Endodermal cell (in vitro differentiated cells): Measurements from ENCODE around the gene OPCML. TPM values are rescaled to one million over a fixed set of nuclear protein-coding genes. Genes with fewer than 3 reads are reported as not detected.
A peak's percentile ranks its signal among the peaks of the same experiment; 100 is the strongest.

Source experiments
- DNase-seq: peaks from one replicate; pipeline ENCODE4 v3.0.0-alpha.2; 2017
- H3K27ac ChIP-seq: 2 replicates; pipeline ENCODE4 v1.5.1; 2013; ENCODE audit warnings: mild to moderate bottlenecking, low read depth, low read length, moderate library complexity
- H3K27me3 ChIP-seq: 2 replicates; pipeline ENCODE4 v1.6.1; 2013; ENCODE audit warnings: mild to moderate bottlenecking, low read length, moderate library complexity; ENCODE audit not compliant: insufficient read depth, control insufficient read depth, poor library complexity, severe bottlenecking
- H3K36me3 ChIP-seq: 2 replicates; pipeline ENCODE4 v1.7.0; 2013; ENCODE audit warnings: mild to moderate bottlenecking, low read length, moderate library complexity; ENCODE audit not compliant: control insufficient read depth, insufficient read depth
- H3K4me1 ChIP-seq: one replicate; pipeline ENCODE4 v1.7.0; 2013; ENCODE audit warnings: low read length; ENCODE audit not compliant: control insufficient read depth, insufficient read depth
- H3K4me3 ChIP-seq: 2 replicates; pipeline ENCODE4 v1.5.1; 2013; ENCODE audit warnings: mild to moderate bottlenecking, low read length, moderate library complexity
- H3K9ac ChIP-seq: 2 replicates; pipeline ENCODE4 v1.6.1; 2013; ENCODE audit warnings: mild to moderate bottlenecking, low read length, moderate library complexity; ENCODE audit not compliant: poor library complexity, severe bottlenecking; ENCODE audit errors: extremely low read depth
- H3K9me3 ChIP-seq: 2 replicates; pipeline ENCODE4 v1.6.1; 2013; ENCODE audit warnings: mild to moderate bottlenecking, low read length, moderate library complexity; ENCODE audit not compliant: control insufficient read depth
- H3K27ac Mint-ChIP-seq: 2 replicates; pipeline ENCODE4 v1.8.0; 2020; ENCODE audit warnings: mixed read lengths
- H3K27me3 Mint-ChIP-seq: 2 replicates; pipeline ENCODE4 v1.8.0; 2021; ENCODE audit warnings: mild to moderate bottlenecking, mixed read lengths; ENCODE audit not compliant: insufficient read depth
- H3K36me3 Mint-ChIP-seq: 2 replicates; pipeline ENCODE4 v1.8.0; 2020; ENCODE audit warnings: low read depth, mixed read lengths
- H3K4me1 Mint-ChIP-seq: 2 replicates; pipeline ENCODE4 v1.8.0; 2020; ENCODE audit warnings: mixed read lengths
- H3K4me3 Mint-ChIP-seq: 2 replicates; pipeline ENCODE4 v1.8.0; 2020; ENCODE audit warnings: mild to moderate bottlenecking, moderate library complexity, mixed read lengths
- H3K9me3 Mint-ChIP-seq: 2 replicates; pipeline ENCODE4 v1.8.0; 2020; ENCODE audit warnings: mild to moderate bottlenecking, mixed read lengths
- CTCF ChIP-seq: fragments of 200-600 bp; sonication (generic); conservative IDR thresholded peaks from 2 replicates; pipeline ENCODE4 v1.5.0; 2021; ENCODE audit warnings: antibody characterized with exemption, mild to moderate bottlenecking
- WGBS, 2 experiments: methylation state at CpG; one replicate each; pipeline versions ENCODE4 v1.1.5 to v1.1.7; 2013; ENCODE audit warnings: missing lambda C conversion rate in 2 of 2, mixed read lengths in 1 of 2; ENCODE audit not compliant: insufficient coverage in 1 of 2, insufficient read length in 1 of 2; 5-methylcytosine and 5-hydroxymethylcytosine counted together
- total RNA-seq, 2 donors: library from RNA; stranded (reverse); fragmentation: NEBNext Ultra II Directional in 1 of 2; extraction: Animal tissue kit (Norgen Biotek cat#: 25700) in 1 of 2; gene quantifications; 2 replicates in 1 of 2; 3 replicates in 1 of 2; pipeline ENCODE4 v1.2.1, GENCODE V29; 2021

OPCML gene
- total RNA-seq, 2 donors from 2014 or later: 0.49 to 0.86 TPM

GRCh38 chr11:132623511-132623910 lies 908.8 kb downstream of the OPCML start:
- Histone ChIP-seq H3K9me3 (no peaks in the 10 kb centered on the region), H3K27me3 (no peaks in the 10 kb centered on the region), H3K36me3 (no peaks in the 10 kb centered on the region), H3K27ac (no peak overlapping the region), H3K4me3 (no peak overlapping the region), H3K9ac (no peak overlapping the region), H3K4me1 (no peaks in the 10 kb centered on the region)
- H3K27ac Mint-ChIP-seq: no peak overlapping the region
- no peak for TF ChIP-seq CTCF
- DNase-seq: no peak
- H3K36me3 Mint-ChIP-seq: no peaks in the 10 kb centered on the region
- WGBS, 2 experiments: 94 to 100% methylated on average over 1 to 3 of the region's 4 CpGs
- peaks cover 1% of the 10 kb centered on the region for H3K4me1 Mint-ChIP-seq
- H3K27me3 Mint-ChIP-seq: no peaks in the 10 kb centered on the region
- H3K4me3 Mint-ChIP-seq: no peak overlapping the region
- H3K9me3 Mint-ChIP-seq: peaks cover 4% of the 10 kb centered on the region

- Mint-ChIP-seq H3K4me3 (no peak overlapping the region), H3K27ac (no peak overlapping the region), H3K27me3 (no peaks in the 10 kb centered on the region), H3K36me3 (no peaks in the 10 kb centered on the region), H3K9me3 (peaks cover 4% of the 10 kb centered on the region), H3K4me1 (no peaks in the 10 kb centered on the region)
- H3K4me1 ChIP-seq: no peaks in the 10 kb centered on the region
- H3K9ac ChIP-seq: no peak overlapping the region
- 65 to 72% methylated on average over 6 of the region's 6 CpGs for WGBS, 2 experiments
- DNase-seq: no peak
- peak overlapping the region; percentile 29 for H3K27ac ChIP-seq
- H3K4me3 ChIP-seq: no peak overlapping the region
- no peak for TF ChIP-seq CTCF
- H3K9me3 ChIP-seq: no peaks in the 10 kb centered on the region
- no peaks in the 10 kb centered on the region for H3K27me3 ChIP-seq
- H3K36me3 ChIP-seq: no peaks in the 10 kb centered on the region
Measured at GRCh38 chr11:132621976-132622580, 910.2 kb downstream of the OPCML start.

GRCh38 chr11:132620423-132620822 lies 911.9 kb downstream of the OPCML start:
- Mint-ChIP-seq H3K4me3 (no peak overlapping the region), H3K9me3 (peaks cover 4% of the 10 kb centered on the region), H3K36me3 (no peaks in the 10 kb centered on the region), H3K4me1 (no peaks in the 10 kb centered on the region), H3K27me3 (no peaks in the 10 kb centered on the region), H3K27ac (no peak overlapping the region)
- no peak for TF ChIP-seq CTCF
- Histone ChIP-seq H3K36me3 (no peaks in the 10 kb centered on the region), H3K4me1 (no peaks in the 10 kb centered on the region), H3K27ac (no peak overlapping the region), H3K27me3 (no peaks in the 10 kb centered on the region), H3K9ac (no peak overlapping the region), H3K4me3 (no peak overlapping the region), H3K9me3 (no peaks in the 10 kb centered on the region)
- DNase-seq: no peak
- WGBS, 2 experiments: 89 to 96% methylated on average over 2 of the region's 2 CpGs
